ENCODE results near the gene RELL2.
A peak's percentile ranks its signal among the peaks of the same experiment; 100 is the strongest.
"Not testable (repeated sequence)": the region's sequence is repeated elsewhere in the genome, so short reads cannot be mapped to it uniquely, and the experiment has no call there.

The RELL2 gene

GRCh38 chr5:141636413-141637122 is at the start of gene RELL2, which contains the start of gene HDAC3:
Gene RELL2, plus strand, starts transcription at chr5:141636997. Its CDS starts 1,229 bp downstream, at chr5:141638226.
Gene HDAC3, minus strand, starts transcription at chr5:141636849. Its CDS starts 59 bp downstream, at chr5:141636790.
- DNase-seq (ENCODE audit: low read depth) = peak; percentile 86

GRCh38 chr5:141590127-141590526 is 46.7 kb upstream of the RELL2 start:
- DNase-seq (ENCODE audit: low read depth) = no peak

GRCh38 chr5:141596867-141597266 is 39.9 kb upstream of the RELL2 start:
- DNase-seq (ENCODE audit: low read depth) = no peak

GRCh38 chr5:141597394-141597793 is 39.4 kb upstream of the RELL2 start:
- no peak for DNase-seq (ENCODE audit: low read depth)

GRCh38 chr5:141597814-141598213 is 39.0 kb upstream of the RELL2 start:
- DNase-seq (ENCODE audit: low read depth) = no peak

GRCh38 chr5:141598391-141599345 is 38.1 kb upstream of the RELL2 start:
- DNase-seq (ENCODE audit: low read depth) = no peak

- DNase-seq (ENCODE audit: low read depth) = no peak
Measured at GRCh38 chr5:141602606-141603005, 34.2 kb upstream of the RELL2 start.

- DNase-seq (ENCODE audit: low read depth) = no peak
Measured at GRCh38 chr5:141603923-141604717, 32.7 kb upstream of the RELL2 start.

- DNase-seq (ENCODE audit: low read depth) = peak; percentile 42
Measured at GRCh38 chr5:141605523-141606277, 31.1 kb upstream of the RELL2 start.

GRCh38 chr5:141608046-141608445 is 28.8 kb upstream of the RELL2 start:
- DNase-seq (ENCODE audit: low read depth) = no peak

GRCh38 chr5:141608557-141608956 is 28.2 kb upstream of the RELL2 start:
- DNase-seq (ENCODE audit: low read depth) = no peak

- no peak for DNase-seq (ENCODE audit: low read depth)
Measured at GRCh38 chr5:141609044-141609443, 27.8 kb upstream of the RELL2 start.

- DNase-seq (ENCODE audit: low read depth) = not testable (repeated sequence)
Measured at GRCh38 chr5:141609921-141610320, 26.9 kb upstream of the RELL2 start.

- no peak for DNase-seq (ENCODE audit: low read depth)
Measured at GRCh38 chr5:141611289-141611688, 25.5 kb upstream of the RELL2 start.

GRCh38 chr5:141613344-141613743 is 23.5 kb upstream of the RELL2 start:
- no peak for DNase-seq (ENCODE audit: low read depth)

GRCh38 chr5:141615991-141616720 is 20.6 kb upstream of the RELL2 start:
- no peak for DNase-seq (ENCODE audit: low read depth)

GRCh38 chr5:141617128-141617527 is 19.7 kb upstream of the RELL2 start:
- no peak for DNase-seq (ENCODE audit: low read depth)

GRCh38 chr5:141617682-141618029 is 19.1 kb upstream of the RELL2 start:
- no peak for DNase-seq (ENCODE audit: low read depth)

- peak; percentile 45 for DNase-seq (ENCODE audit: low read depth)
Measured at GRCh38 chr5:141618030-141618803, 18.6 kb upstream of the RELL2 start.
